Smooth muscle cell (in vitro differentiated cells): ENCODE data around the gene PAPSS1. TPM values are rescaled to one million over a fixed set of nuclear protein-coding genes. Genes with fewer than 3 reads are reported as not detected.
"Not testable (repeated sequence)": the region's sequence is repeated elsewhere in the genome, so short reads cannot be mapped to it uniquely, and the experiment has no call there.

Experiments
- DNase-seq: peaks from one replicate; lab custom pipeline; 2025; ENCODE audit not compliant: unreplicated experiment; lab: John Stamatoyannopoulos, UW
- H2AFZ ChIP-seq: fragments of 200-600 bp; sonication (generic); 2 replicates; pipeline ENCODE4 v1.6.0; 2016; ENCODE audit warnings: antibody characterized with exemption, low read depth, mild to moderate bottlenecking
- H3F3A ChIP-seq: fragments of 200-600 bp; sonication (generic); 2 replicates; pipeline ENCODE4 v1.6.0; 2017; ENCODE audit warnings: antibody characterized with exemption, low read depth
- H3K27ac ChIP-seq: fragments of 200-600 bp; sonication (generic); 2 replicates; pipeline ENCODE4 v1.5.1; 2016; ENCODE audit warnings: low read depth, mild to moderate bottlenecking
- H3K27me3 ChIP-seq: fragments of 200-600 bp; sonication (generic); 2 replicates; pipeline ENCODE4 v1.6.1; 2016; ENCODE audit warnings: low read depth, mild to moderate bottlenecking
- H3K36me3 ChIP-seq: fragments of 200-600 bp; sonication (generic); 2 replicates; pipeline ENCODE4 v1.5.1; 2016; ENCODE audit warnings: low read depth
- H3K4me1 ChIP-seq: fragments of 200-600 bp; sonication (generic); 2 replicates; pipeline ENCODE4 v1.5.1; 2016; ENCODE audit warnings: low read depth
- H3K4me2 ChIP-seq: fragments of 200-600 bp; sonication (generic); 2 replicates; pipeline ENCODE4 v1.6.0; 2016; ENCODE audit warnings: mild to moderate bottlenecking
- H3K4me3 ChIP-seq: fragments of 200-600 bp; sonication (generic); 2 replicates; pipeline ENCODE4 v1.5.1; 2016; ENCODE audit warnings: mild to moderate bottlenecking
- H3K79me2 ChIP-seq: fragments of 200-600 bp; sonication (generic); 2 replicates; pipeline ENCODE4 v1.6.0; 2016; ENCODE audit warnings: low read depth, mild to moderate bottlenecking
- H3K9ac ChIP-seq: fragments of 200-600 bp; sonication (generic); 2 replicates; pipeline ENCODE4 v1.6.0; 2016; ENCODE audit warnings: low read depth
- H3K9me3 ChIP-seq: fragments of 200-600 bp; sonication (generic); replicated peaks from 2 replicates; pipeline ENCODE4 v1.5.1; 2016; ENCODE audit warnings: low read depth
- H4K20me1 ChIP-seq: fragments of 200-600 bp; sonication (generic); 2 replicates; pipeline ENCODE4 v1.6.0; 2016; ENCODE audit warnings: low read depth
- CTCF ChIP-seq: fragments of 200-600 bp; sonication (generic); IDR thresholded peaks from 2 replicates; pipeline ENCODE4 v1.5.1; 2017; ENCODE audit warnings: borderline replicate concordance, mild to moderate bottlenecking, antibody characterized with exemption; ENCODE audit not compliant: insufficient read depth, poor library complexity, severe bottlenecking
- WGBS: methylation state at CpG from one replicate; pipeline ENCODE4 v1.1.7; 2016; ENCODE audit warnings: low lambda C conversion rate; 5-methylcytosine and 5-hydroxymethylcytosine counted together
- polyA plus RNA-seq: library from polyadenylated mRNA; unstranded; fragments of >200 nt; fragmentation: Nextera tagmentation; extraction: Ambion mirVana; gene quantifications from 2 replicates; pipeline ENCODE4 v1.2.1, GENCODE V29; 2016
- total RNA-seq: library from RNA; depleted of rRNA; stranded (reverse); fragments of >200 nt; gene quantifications from 2 replicates; pipeline ENCODE4 v1.2.3, GENCODE V29; 2014

Gene PAPSS1
- total and polyA plus RNA-seq, 2 experiments from 2014 or later: 188 to 198 TPM

GRCh38 chr4:107725281-107725859 lies 5.3 kb upstream of the PAPSS1 start:
- H3K4me3 ChIP-seq: no peak overlapping the region
- H4K20me1 ChIP-seq: no peaks in the 10 kb centered on the region
- no peaks in the 10 kb centered on the region for H3F3A ChIP-seq
- no peaks in the 10 kb centered on the region for H3K4me1 ChIP-seq
- H3K9me3 ChIP-seq: no peaks in the 10 kb centered on the region
- H3K27me3 ChIP-seq: no peaks in the 10 kb centered on the region
- H3K79me2 ChIP-seq: no peaks in the 10 kb centered on the region
- no peak overlapping the region for H2AFZ ChIP-seq
- no peak overlapping the region for H3K4me2 ChIP-seq
- H3K36me3 ChIP-seq: no peaks in the 10 kb centered on the region
- no peak overlapping the region for H3K27ac ChIP-seq
- no peak for DNase-seq
- H3K9ac ChIP-seq: no peak overlapping the region
- TF ChIP-seq CTCF: no peak
- 90% methylated on average over 3 of the region's 3 CpGs for WGBS

DNA sequence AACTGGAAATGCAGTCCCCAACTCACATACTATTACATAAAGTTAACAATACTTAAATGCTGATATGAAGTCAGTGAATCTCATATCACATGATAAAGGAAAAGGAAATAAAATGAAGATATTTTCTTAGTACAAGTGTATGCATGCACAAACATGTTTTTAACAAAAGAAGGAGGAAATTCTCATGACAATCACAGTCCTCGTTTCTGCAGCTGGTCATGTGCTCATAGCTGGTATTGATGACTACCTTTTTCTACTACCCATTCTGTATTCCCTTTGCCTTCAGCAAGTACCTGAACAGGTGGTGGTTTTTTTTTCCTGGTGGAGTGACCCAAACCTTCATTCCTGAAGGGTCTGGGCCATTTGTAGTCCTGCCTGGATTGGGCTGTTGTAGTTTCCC lies 3.3 kb upstream of the PAPSS1 start:
- H3K36me3 ChIP-seq, H3K27ac ChIP-seq, H3K4me3 ChIP-seq, H4K20me1 ChIP-seq, H3K4me1 ChIP-seq, H3K27me3 ChIP-seq, H3F3A ChIP-seq, DNase-seq, H3K9me3 ChIP-seq, H3K9ac ChIP-seq, H3K4me2 ChIP-seq, H3K79me2 ChIP-seq, H2AFZ ChIP-seq: not testable (repeated sequence)
- WGBS: 81% methylated on average over 1 of the region's 1 CpG

DNA sequence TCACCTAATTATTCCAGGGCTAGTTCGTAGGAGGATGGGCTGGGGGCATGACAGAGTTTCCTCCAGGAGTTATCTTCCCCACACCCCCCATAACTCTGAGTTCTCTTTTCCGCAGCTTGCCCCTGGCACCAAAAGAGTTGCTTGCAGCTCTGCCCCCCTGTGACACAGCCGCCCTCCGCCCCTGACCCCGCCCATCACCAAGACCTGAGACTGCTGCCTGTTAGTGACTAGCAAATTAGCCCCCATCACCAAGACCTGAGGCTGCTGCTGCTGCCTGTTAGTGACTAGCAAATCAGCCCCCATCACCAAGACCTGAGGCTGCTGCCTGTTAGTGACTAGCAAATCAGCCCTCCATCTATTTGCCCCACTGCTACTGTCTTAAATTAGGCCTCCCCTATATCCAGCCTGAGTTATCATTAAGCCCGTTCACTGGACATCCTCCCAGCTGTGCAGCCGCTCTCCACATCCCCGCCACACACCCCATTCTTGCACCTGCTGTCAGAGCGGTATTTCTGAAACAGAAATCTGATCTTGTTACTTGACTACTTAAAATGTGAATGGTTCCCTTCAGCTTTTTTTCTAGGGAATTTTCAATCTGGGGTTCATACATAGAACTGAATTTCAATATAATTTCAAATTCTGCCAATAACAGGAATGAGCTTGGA lies 1.5 kb upstream of the PAPSS1 start:
- Histone ChIP-seq H3K27me3 (no peaks in the 10 kb centered on the region), H3K4me1 (peaks cover 21% of the 10 kb centered on the region), H3K36me3 (no peaks in the 10 kb centered on the region), H4K20me1 (peaks cover 22% of the 10 kb centered on the region), H3K79me2 (peaks cover 28% of the 10 kb centered on the region), H3K9me3 (no peaks in the 10 kb centered on the region), H3K9ac (peak overlapping the region; percentile 41), H3F3A (peaks cover 10% of the 10 kb centered on the region), H2AFZ (peak overlapping the region; percentile 90), H3K4me2 (peak overlapping the region; percentile 86), H3K4me3 (peak overlapping the region; percentile 76), H3K27ac (no peak overlapping the region)
- WGBS: 40% methylated on average over 9 of the region's 9 CpGs
- DNase-seq: no peak
- TF ChIP-seq CTCF: no peak

DNA sequence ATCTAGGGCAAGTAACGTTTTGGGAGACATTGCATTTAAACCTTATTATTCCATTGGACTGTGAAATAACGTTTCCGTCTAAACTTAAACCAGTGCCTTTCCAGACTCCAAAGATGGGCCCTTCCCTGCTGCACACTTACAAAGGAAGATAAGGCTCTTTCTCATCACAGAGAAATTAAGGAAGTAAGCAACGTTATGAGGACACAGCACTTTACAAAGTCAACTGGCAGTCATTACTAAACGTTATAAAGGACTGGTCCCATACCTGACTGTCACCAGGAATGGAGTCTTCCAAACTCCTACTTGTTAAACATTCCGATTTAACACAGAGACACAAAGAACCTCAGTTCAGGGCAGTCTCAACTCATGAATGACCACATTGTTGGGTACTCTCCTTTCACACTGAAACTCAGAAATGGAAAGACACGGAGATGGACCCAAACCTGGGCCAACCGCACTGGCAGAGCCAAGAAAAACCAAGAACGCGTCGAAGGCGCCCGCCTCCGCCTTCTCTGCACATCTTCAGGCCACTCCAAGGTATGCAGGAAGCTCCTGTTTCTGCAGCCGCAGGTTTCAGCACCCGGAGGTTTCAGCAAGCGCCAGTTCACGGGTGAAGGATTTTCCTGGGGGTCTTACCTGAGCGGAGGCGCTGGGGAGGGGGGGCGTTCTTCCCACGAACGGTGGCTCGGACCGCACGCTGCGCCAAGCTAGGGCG lies 670 bp downstream of the PAPSS1 start:
- Histone ChIP-seq H3K79me2 (peaks cover 50% of the 10 kb centered on the region), H4K20me1 (peaks cover 44% of the 10 kb centered on the region), H3K36me3 (no peaks in the 10 kb centered on the region), H3K4me3 (peak overlapping the region; percentile 76), H3F3A (peaks cover 10% of the 10 kb centered on the region), H2AFZ (peak overlapping the region; percentile 63), H3K4me2 (peak overlapping the region; percentile 86), H3K9ac (peak overlapping the region; percentile 19), H3K27me3 (no peaks in the 10 kb centered on the region), H3K27ac (peak overlapping the region; percentile 65), H3K9me3 (no peaks in the 10 kb centered on the region), H3K4me1 (peaks cover 32% of the 10 kb centered on the region)
- whole genome bisulfite sequencing: 2% methylated on average over 22 of the region's 28 CpGs
- no peak for DNase-seq
- no peak for TF ChIP-seq CTCF
